HCT116 (cell line): Measurements from ENCODE around the gene CHEK1. TPM values are rescaled to one million over a fixed set of nuclear protein-coding genes. Genes with fewer than 3 reads are reported as not detected.

Experiments used
- ATAC-seq: fragments of 200-7000 bp; cut with Tn5 transposase; 2 replicates; pipeline ENCODE4 v1.9.1; 2020; ENCODE audit warnings: mild to moderate bottlenecking, moderate library complexity
- BruUV-seq: library from RNA; stranded (reverse); fragments of 400-500 nt; replicated peaks from 2 replicates; lab custom pipeline; 2021; lab: Mats Ljungman, UMichigan
- CTCF ChIA-PET: fragments of 300-600 bp; sonication (Branson Sonifier 250); formaldehyde crosslinking; loops from one replicate; lab custom pipeline; 2021; ENCODE audit warnings: antibody characterized with exemption; lab: Charles Lee
- POLR2A ChIA-PET: fragments of 300-600, 350-600 bp; sonication (Branson Sonifier 250); formaldehyde crosslinking; loops from one replicate; lab custom pipeline; 2021; ENCODE audit warnings: antibody characterized with exemption; lab: Charles Lee
- RAD21 ChIA-PET, 2 experiments: fragments of 300-600 bp; sonication (Branson Sonifier 250); formaldehyde crosslinking; loops; one replicate each; lab custom pipeline; 2023; ENCODE audit warnings: low total read pairs in 2 of 2; ENCODE audit not compliant: uncharacterized antibody in 2 of 2, unreplicated experiment in 2 of 2, low non-redundant PET in 1 of 2; lab: Charles Lee
- DNase-seq: peaks from one replicate; pipeline ENCODE4 v3.0.0-alpha.2; 2010; ENCODE audit warnings: low read depth, low spot score
- H2AFZ ChIP-seq: fragments of 200-600 bp; shearing (Covaris generic), sonication (generic); 2 replicates; pipeline ENCODE4 v1.6.1; 2017; ENCODE audit warnings: low read depth, mixed run types, mixed read lengths, antibody characterized with exemption, low read length; ENCODE audit not compliant: poor library complexity, severe bottlenecking
- H3K27ac ChIP-seq: 2 replicates; pipeline ENCODE4 v1.5.1; 2012; ENCODE audit warnings: low read depth, low read length
- H3K27me3 ChIP-seq: fragments of 200-600 bp; sonication (generic); 2 replicates; pipeline ENCODE4 v1.6.1; 2016; ENCODE audit warnings: mixed run types, low read length, mixed read lengths; ENCODE audit not compliant: insufficient read depth
- H3K36me3 ChIP-seq, 2 experiments: fragments of 200-500 bp in 1 of 2; fragments of 200-600 bp in 1 of 2; sonication (Bioruptor generic) in 1 of 2; sonication (generic) in 1 of 2; 2 replicates each; pipeline versions ENCODE4 v1.5.1 to v1.6.1; 2014 to 2016; ENCODE audit warnings: low read length in 2 of 2, inconsistent platforms in 1 of 2, mixed read lengths in 1 of 2, mixed run types in 1 of 2; ENCODE audit not compliant: insufficient read depth in 2 of 2, control insufficient read depth in 1 of 2
- H3K4me1 ChIP-seq, 2 experiments: fragments of 200-600 bp in 1 of 2; sonication (generic) in 1 of 2; 2 replicates each; pipeline versions ENCODE4 v1.5.1 to v1.6.1; 2012 to 2017; ENCODE audit warnings: low read length in 2 of 2, inconsistent platforms in 1 of 2, mild to moderate bottlenecking in 1 of 2, mixed read lengths in 1 of 2, mixed run types in 1 of 2, moderate library complexity in 1 of 2; ENCODE audit not compliant: insufficient read depth in 2 of 2, control insufficient read depth in 1 of 2
- H3K4me2 ChIP-seq: fragments of 200-600 bp; sonication (generic); 2 replicates; pipeline ENCODE4 v1.6.1; 2017; ENCODE audit warnings: mixed run types, low read length, mixed read lengths
- H3K4me3 ChIP-seq, 2 experiments: fragments of 200-600 bp in 1 of 2; sonication (generic) in 1 of 2; replicated peaks in 1 of 2; 2 replicates each; pipeline ENCODE4 v1.5.1; 2011 to 2016; ENCODE audit warnings: low read length in 2 of 2, control low read depth in 1 of 2, low read depth in 1 of 2, mild to moderate bottlenecking in 1 of 2, mixed read lengths in 1 of 2, mixed run types in 1 of 2
- H3K79me2 ChIP-seq: fragments of 200-600 bp; sonication (generic); 2 replicates; pipeline ENCODE4 v1.6.1; 2017; ENCODE audit warnings: mild to moderate bottlenecking, mixed run types, low read length, moderate library complexity, mixed read lengths; ENCODE audit not compliant: insufficient read depth
- H3K9ac ChIP-seq: fragments of 200-600 bp; sonication (generic); 2 replicates; pipeline ENCODE4 v1.6.1; 2016; ENCODE audit warnings: low read length, mixed read lengths
- H3K9me2 ChIP-seq: fragments of 200-600 bp; sonication (generic), shearing (Covaris generic); 2 replicates; pipeline ENCODE4 v1.6.1; 2017; ENCODE audit warnings: mixed run types, mild to moderate bottlenecking, moderate library complexity; ENCODE audit not compliant: insufficient read depth
- H3K9me3 ChIP-seq, 2 experiments: fragments of 200-500 bp in 1 of 2; fragments of 200-600 bp in 1 of 2; sonication (Bioruptor generic) in 1 of 2; sonication (generic) in 1 of 2; 2 replicates each; pipeline ENCODE4 v1.6.1; 2014 to 2017; ENCODE audit warnings: low read length in 2 of 2, mixed read lengths in 2 of 2, inconsistent platforms in 1 of 2, low read depth in 1 of 2, mild to moderate bottlenecking in 1 of 2, mixed run types in 1 of 2, moderate library complexity in 1 of 2; ENCODE audit not compliant: control insufficient read depth in 1 of 2, insufficient read depth in 1 of 2
- H4K20me1 ChIP-seq: fragments of 200-600 bp; sonication (generic), shearing (Covaris generic); 2 replicates; pipeline ENCODE4 v1.6.1; 2017; ENCODE audit warnings: mixed run types, mild to moderate bottlenecking, moderate library complexity; ENCODE audit not compliant: insufficient read depth
- ELF1 ChIP-seq: IDR thresholded peaks from 2 replicates; pipeline ENCODE4 v1.6.1; 2012; ENCODE audit warnings: low read depth, borderline replicate concordance
- EZH2phosphoT487 ChIP-seq: fragments of 200-600 bp; IDR thresholded peaks from 2 replicates; pipeline ENCODE4 v1.6.1; 2018; ENCODE audit warnings: antibody characterized with exemption, borderline replicate concordance
- FOSL1 ChIP-seq: IDR thresholded peaks from 2 replicates; pipeline ENCODE4 v1.6.1; 2012; ENCODE audit warnings: low read depth
- JUND ChIP-seq: IDR thresholded peaks from 2 replicates; pipeline ENCODE4 v1.6.1; 2012
- MAX ChIP-seq: IDR thresholded peaks from 2 replicates; pipeline ENCODE4 v1.6.1; 2012
- POLR2AphosphoS5 ChIP-seq: IDR thresholded peaks from 2 replicates; pipeline ENCODE4 v1.6.1; 2011; ENCODE audit warnings: mild to moderate bottlenecking, low read depth, low read length, moderate library complexity
- REST ChIP-seq: IDR thresholded peaks from 2 replicates; pipeline ENCODE4 v1.6.1; 2012; ENCODE audit warnings: low read depth
- SIN3A ChIP-seq: IDR thresholded peaks from 2 replicates; pipeline ENCODE4 v1.6.1; 2012; ENCODE audit warnings: low read depth
- SP1 ChIP-seq: IDR thresholded peaks from 2 replicates; pipeline ENCODE4 v1.6.1; 2012; ENCODE audit warnings: low read depth
- YY1 ChIP-seq: IDR thresholded peaks from 2 replicates; pipeline ENCODE4 v1.6.1; 2011; ENCODE audit warnings: low read length, low read depth, moderate library complexity, mild to moderate bottlenecking; ENCODE audit not compliant: insufficient replicate concordance; ENCODE audit errors: extremely low read depth
- ZBTB33 ChIP-seq: IDR thresholded peaks from 2 replicates; pipeline ENCODE4 v1.6.1; 2011; ENCODE audit warnings: mild to moderate bottlenecking, low read length, moderate library complexity; ENCODE audit not compliant: insufficient replicate concordance; ENCODE audit errors: extremely low read depth
- ZFX ChIP-seq: fragments of 450-650 bp; IDR thresholded peaks from 2 replicates; pipeline ENCODE4 v1.6.1; 2017
- ZNF274 ChIP-seq: fragments of 200-500 bp; sonication (Bioruptor generic); IDR thresholded peaks from 2 replicates; pipeline ENCODE4 v1.6.1; 2014; ENCODE audit warnings: mild to moderate bottlenecking, low read depth, low read length, inconsistent platforms
- intact Hi-C: fragments of 100-400 bp; cut with micrococcal nuclease; formaldehyde crosslinking; loops from 2 replicates; pipeline ENCODE4 v1.10.0; 2022
- total RNA-seq: library from RNA; stranded (reverse); gene quantifications from one replicate; pipeline ENCODE4 v1.2.1, GENCODE V29; 2021; ENCODE audit not compliant: unreplicated experiment

CHEK1 gene
- total RNA-seq, 1 experiment from 2014 or later: 69.3 TPM

GRCh38 chr11:125685228-125685627 is 60.3 kb downstream of the CHEK1 start (continued):
- TF ChIP-seq MAX: no peak
- TF ChIP-seq REST: no peak
- TF ChIP-seq FOSL1: no peak
- no peak for TF ChIP-seq ZNF274

GRCh38 chr11:125688066-125688465 is 63.1 kb downstream of the CHEK1 start:
- no TSS peak for BruUV-seq
- H3K79me2 ChIP-seq: no peaks in the 10 kb centered on the region
- CTCF ChIA-PET: interaction anchor here (1.3 kb wide), 1 partner anchor 8 kb away, joined by 3 read pairs; no protein-coding TSS in a partner anchor

More at GRCh38 chr11:125688066-125688465, 63.1 kb downstream of the CHEK1 start:
- ATAC-seq (no peak), DNase-seq (no peak)
- Histone ChIP-seq H3K9me2 (no peaks in the 10 kb centered on the region), H4K20me1 (no peaks in the 10 kb centered on the region), H3K4me1 (no peaks in the 10 kb centered on the region), H3K4me2 (no peak overlapping the region), H3K27me3 (no peaks in the 10 kb centered on the region), H2AFZ (no peak overlapping the region), H3K9ac (no peak overlapping the region), H3K4me3 (no peak overlapping the region), H3K9me3 (no peaks in the 10 kb centered on the region)
- RAD21 ChIA-PET: no interaction called here
- POLR2A ChIA-PET: no interaction called here
- intact Hi-C loops: no loop called here
- TF ChIP-seq YY1: no peak
- no peak for TF ChIP-seq POLR2AphosphoS5
- TF ChIP-seq SIN3A: no peak
- no peak for TF ChIP-seq ZFX
- TF ChIP-seq SP1: no peak
- TF ChIP-seq ELF1: no peak
- TF ChIP-seq JUND: no peak
- TF ChIP-seq ZBTB33: no peak
- no peak for TF ChIP-seq FOSL1
- no peak for TF ChIP-seq EZH2phosphoT487
- no peak for TF ChIP-seq REST
- TF ChIP-seq, all 23 proteins: peak for 0
- Histone ChIP-seq H3K27ac (no peak overlapping the region), H3K36me3 (no peaks in the 10 kb centered on the region)
